CD4-positive, alpha-beta T cell (primary cell): ENCODE measurements around the gene SPINK1. TPM values are rescaled to one million over a fixed set of nuclear protein-coding genes. Genes with fewer than 3 reads are reported as not detected.
"Not testable (repeated sequence)": the region's sequence is repeated elsewhere in the genome, so short reads cannot be mapped to it uniquely, and the experiment has no call there.

Experiments used
- ATAC-seq: fragments of 200-7000 bp; cut with Tn5 transposase; one replicate; pipeline ENCODE4 v1.10.0; 2022; ENCODE audit warnings: mild to moderate bottlenecking; ENCODE audit not compliant: poor library complexity
- CTCF ChIA-PET: fragments of 350-600 bp; sonication (Branson Sonifier 250); formaldehyde crosslinking; loops from one replicate; lab custom pipeline; 2021; ENCODE audit warnings: antibody characterized with exemption, inconsistent platforms; lab: Charles Lee
- POLR2A ChIA-PET: fragments of 350-600 bp; sonication (Branson Sonifier 250); formaldehyde crosslinking; loops from one replicate; lab custom pipeline; 2021; ENCODE audit warnings: antibody characterized with exemption, inconsistent platforms; lab: Charles Lee
- DNase-seq, 14 experiments: peaks; one replicate each; pipeline ENCODE4 v3.0.0-alpha.2; 2013 to 2020; ENCODE audit warnings: mixed read lengths in 2 of 14
- H3K27ac ChIP-seq, 2 donors: one replicate each; pipeline versions ENCODE4 v1.5.1 to v1.7.0; 2013; ENCODE audit warnings: low read length in 2 of 2, low read depth in 1 of 2, mild to moderate bottlenecking in 1 of 2
- H3K27me3 ChIP-seq, 2 experiments: 1 replicate in 1 of 2; 2 replicates in 1 of 2; pipeline versions ENCODE4 v1.6.1 to v1.7.0; 2013; ENCODE audit warnings: low read length in 2 of 2, control low read depth in 1 of 2, mild to moderate bottlenecking in 1 of 2, moderate library complexity in 1 of 2; ENCODE audit not compliant: insufficient read depth in 2 of 2, control insufficient read depth in 1 of 2
- H3K36me3 ChIP-seq: one replicate; pipeline ENCODE4 v1.6.1; 2013; ENCODE audit warnings: low read length, control low read depth; ENCODE audit not compliant: insufficient read depth
- H3K4me1 ChIP-seq: one replicate; pipeline ENCODE4 v1.6.1; 2013; ENCODE audit warnings: low read length, control low read depth; ENCODE audit not compliant: insufficient read depth
- H3K4me3 ChIP-seq: one replicate; pipeline ENCODE4 v1.5.1; 2013; ENCODE audit warnings: mild to moderate bottlenecking, low read length, moderate library complexity
- H3K9me3 ChIP-seq, 2 experiments: 1 replicate in 1 of 2; 2 replicates in 1 of 2; pipeline versions ENCODE4 v1.6.1 to v1.7.0; 2013; ENCODE audit warnings: low read length in 2 of 2, mild to moderate bottlenecking in 2 of 2, control low read depth in 1 of 2, moderate library complexity in 1 of 2; ENCODE audit not compliant: control insufficient read depth in 1 of 2, insufficient read depth in 1 of 2
- H3K27ac Mint-ChIP-seq: one replicate; pipeline ENCODE4 v1.8.0; 2020; ENCODE audit warnings: mixed read lengths
- H3K27me3 Mint-ChIP-seq: one replicate; pipeline ENCODE4 v1.8.0; 2021; ENCODE audit warnings: mixed read lengths
- H3K36me3 Mint-ChIP-seq: one replicate; pipeline ENCODE4 v1.8.0; 2021; ENCODE audit warnings: low read depth, mixed read lengths
- H3K4me1 Mint-ChIP-seq: one replicate; pipeline ENCODE4 v1.8.0; 2021; ENCODE audit warnings: low read depth, mixed read lengths
- H3K4me3 Mint-ChIP-seq: one replicate; pipeline ENCODE4 v1.8.0; 2020; ENCODE audit warnings: mild to moderate bottlenecking, mixed read lengths
- H3K9me3 Mint-ChIP-seq: one replicate; pipeline ENCODE4 v1.8.0; 2020; ENCODE audit warnings: mixed read lengths
- intact Hi-C, 2 experiments: fragments of 100-400 bp; cut with DNase I in 1 of 2; cut with micrococcal nuclease in 1 of 2; formaldehyde crosslinking; loops; one replicate each; pipeline versions ENCODE4 v1.15.1 to v1.9.0; 2023 to 2025; cut with DNase I, micrococcal nuclease
- total RNA-seq, 174 experiments: library from RNA in 2 of 174; stranded (reverse) in 2 of 174; gene quantifications; one replicate each; pipeline ENCODE4 v1.2.3 and lab custom pipeline; 2021 to 2026
- TF ChIP-seq, protein P1 (sequence below): fragments of 200-600 bp; IDR thresholded peaks from one replicate; pipeline ENCODE4 v1.8.0; 2022; ENCODE audit warnings: antibody characterized with exemption, mild to moderate bottlenecking

The SPINK1 gene
- total RNA-seq, 2 experiments from 2014 or later: not detected

DNA sequence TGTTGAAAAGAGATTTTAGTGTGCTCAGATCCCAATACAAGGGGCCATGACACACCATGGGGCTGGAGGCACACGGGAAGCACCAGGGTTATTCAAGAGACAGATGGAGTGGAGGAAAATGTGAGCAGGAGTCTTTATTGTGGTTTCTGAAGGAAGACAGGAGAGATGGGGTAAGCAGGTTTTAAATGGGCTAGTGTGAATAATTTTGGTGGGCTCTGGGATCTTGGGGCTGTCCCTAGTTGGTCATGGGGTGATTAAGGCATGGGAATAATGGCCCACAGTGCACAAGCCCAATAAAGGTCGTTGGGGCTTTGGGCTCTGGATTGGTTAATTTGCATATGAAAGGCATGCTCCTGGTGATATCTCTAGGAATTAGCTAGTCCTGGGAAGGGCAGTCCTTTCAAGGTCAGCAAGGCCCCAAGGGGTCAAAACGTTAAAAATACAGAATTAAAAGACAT, 43.5 kb upstream of the SPINK1 start:
- DNase-seq: no peak
- H3K27me3 Mint-ChIP-seq: peaks cover 5% of the 10 kb centered on the region
- Histone ChIP-seq H3K9me3 (no peaks in the 10 kb centered on the region), H3K4me1 (no peaks in the 10 kb centered on the region), H3K27ac (no peak overlapping the region), H3K4me3 (no peak overlapping the region), H3K27me3 (no peaks in the 10 kb centered on the region), H3K36me3 (no peaks in the 10 kb centered on the region)
- TF ChIP-seq, protein P1, sequence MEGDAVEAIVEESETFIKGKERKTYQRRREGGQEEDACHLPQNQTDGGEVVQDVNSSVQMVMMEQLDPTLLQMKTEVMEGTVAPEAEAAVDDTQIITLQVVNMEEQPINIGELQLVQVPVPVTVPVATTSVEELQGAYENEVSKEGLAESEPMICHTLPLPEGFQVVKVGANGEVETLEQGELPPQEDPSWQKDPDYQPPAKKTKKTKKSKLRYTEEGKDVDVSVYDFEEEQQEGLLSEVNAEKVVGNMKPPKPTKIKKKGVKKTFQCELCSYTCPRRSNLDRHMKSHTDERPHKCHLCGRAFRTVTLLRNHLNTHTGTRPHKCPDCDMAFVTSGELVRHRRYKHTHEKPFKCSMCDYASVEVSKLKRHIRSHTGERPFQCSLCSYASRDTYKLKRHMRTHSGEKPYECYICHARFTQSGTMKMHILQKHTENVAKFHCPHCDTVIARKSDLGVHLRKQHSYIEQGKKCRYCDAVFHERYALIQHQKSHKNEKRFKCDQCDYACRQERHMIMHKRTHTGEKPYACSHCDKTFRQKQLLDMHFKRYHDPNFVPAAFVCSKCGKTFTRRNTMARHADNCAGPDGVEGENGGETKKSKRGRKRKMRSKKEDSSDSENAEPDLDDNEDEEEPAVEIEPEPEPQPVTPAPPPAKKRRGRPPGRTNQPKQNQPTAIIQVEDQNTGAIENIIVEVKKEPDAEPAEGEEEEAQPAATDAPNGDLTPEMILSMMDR: no peak
- H3K27ac Mint-ChIP-seq: no peak overlapping the region
- intact Hi-C loops: no loop called here
- no peak overlapping the region for H3K4me3 Mint-ChIP-seq
- no peaks in the 10 kb centered on the region for H3K9me3 Mint-ChIP-seq
- H3K4me1 Mint-ChIP-seq: no peaks in the 10 kb centered on the region
- H3K36me3 Mint-ChIP-seq: no peaks in the 10 kb centered on the region
- ChIA-PET POLR2A (no interaction called here), CTCF (no interaction called here)
- ATAC-seq: no peak

DNA sequence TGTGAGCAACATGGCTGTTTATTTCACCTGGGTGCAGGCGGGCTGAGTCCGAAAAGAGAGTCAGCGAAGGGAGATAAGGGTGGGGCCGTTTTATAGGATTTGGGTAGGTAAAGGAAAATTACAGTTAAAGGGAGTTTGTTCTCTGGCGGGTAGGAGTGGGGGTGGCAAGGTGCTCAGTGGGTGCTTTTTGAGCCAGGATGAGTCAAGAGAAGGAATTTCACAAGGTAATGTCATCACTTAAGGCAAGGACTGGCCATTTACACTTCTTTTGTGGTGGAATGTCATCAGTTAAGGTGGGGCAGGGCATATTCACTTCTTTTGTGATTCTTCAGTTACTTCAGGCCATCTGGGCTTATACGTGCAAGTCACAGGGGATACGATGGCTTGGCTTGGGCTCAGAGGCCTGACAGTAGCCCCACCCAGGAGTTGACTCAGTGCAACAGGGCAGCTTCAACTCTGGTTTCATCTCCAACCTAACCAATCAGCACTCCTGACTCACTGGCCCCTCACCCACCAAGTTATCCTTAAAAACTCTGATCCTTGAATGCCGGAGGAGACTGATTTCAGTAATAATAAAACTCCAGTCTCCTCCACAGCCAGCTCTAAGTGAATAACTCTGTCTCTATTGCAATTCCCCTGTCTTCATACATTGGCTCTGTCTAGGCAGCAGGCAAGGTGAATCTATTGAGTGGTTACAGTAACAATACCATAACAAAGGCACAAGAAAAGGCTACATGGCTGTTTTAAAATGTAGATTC, 42.8 kb upstream of the SPINK1 start:
- H3K4me1 ChIP-seq, H3K27ac Mint-ChIP-seq, H3K27ac ChIP-seq, H3K9me3 ChIP-seq, H3K9me3 Mint-ChIP-seq, H3K4me3 ChIP-seq, ATAC-seq, intact Hi-C loops, CTCF ChIA-PET, H3K36me3 Mint-ChIP-seq, POLR2A ChIA-PET, H3K27me3 Mint-ChIP-seq, H3K27me3 ChIP-seq, H3K4me1 Mint-ChIP-seq, DNase-seq, H3K4me3 Mint-ChIP-seq, H3K36me3 ChIP-seq: not testable (repeated sequence)

DNA sequence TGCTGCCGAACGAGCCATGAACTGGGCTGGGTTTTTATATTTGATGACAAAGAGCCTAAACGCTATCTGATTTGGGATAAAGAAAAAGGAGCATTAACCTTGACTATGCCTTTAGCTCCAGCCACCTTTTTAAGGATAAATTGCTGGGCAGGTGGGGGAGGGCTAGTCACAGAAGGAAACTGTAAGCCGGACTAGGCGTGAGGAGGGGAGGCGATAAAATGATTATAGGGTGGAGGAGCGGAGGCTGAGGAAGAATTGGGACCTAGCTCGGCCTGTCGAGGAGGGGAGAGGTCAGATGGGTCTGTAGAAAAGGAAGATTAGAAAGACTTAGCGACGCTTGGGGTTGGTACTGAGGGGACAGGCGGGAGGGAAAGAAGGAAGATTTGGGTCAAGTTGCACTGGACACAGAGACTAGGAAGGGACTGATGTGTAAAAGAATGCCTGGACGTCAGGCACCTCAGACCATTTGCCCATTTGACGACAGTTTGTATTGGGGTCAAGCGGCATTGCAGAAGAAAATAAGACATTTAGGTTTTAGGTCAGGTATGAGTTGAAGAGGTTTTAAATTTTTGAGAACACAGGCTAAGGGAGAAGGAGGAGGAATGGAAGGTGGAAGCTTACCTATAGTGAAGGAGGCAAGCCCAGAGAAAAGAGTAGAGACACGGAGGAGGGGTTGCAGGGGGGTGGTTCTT, 41.4 kb upstream of the SPINK1 start:
- H3K9me3 ChIP-seq, H3K4me1 ChIP-seq, H3K27me3 ChIP-seq, H3K4me1 Mint-ChIP-seq, ATAC-seq, DNase-seq, H3K36me3 Mint-ChIP-seq, H3K36me3 ChIP-seq, H3K27me3 Mint-ChIP-seq, POLR2A ChIA-PET, H3K27ac Mint-ChIP-seq, intact Hi-C loops, H3K4me3 ChIP-seq, H3K9me3 Mint-ChIP-seq, CTCF ChIA-PET, H3K4me3 Mint-ChIP-seq, H3K27ac ChIP-seq: not testable (repeated sequence)

DNA sequence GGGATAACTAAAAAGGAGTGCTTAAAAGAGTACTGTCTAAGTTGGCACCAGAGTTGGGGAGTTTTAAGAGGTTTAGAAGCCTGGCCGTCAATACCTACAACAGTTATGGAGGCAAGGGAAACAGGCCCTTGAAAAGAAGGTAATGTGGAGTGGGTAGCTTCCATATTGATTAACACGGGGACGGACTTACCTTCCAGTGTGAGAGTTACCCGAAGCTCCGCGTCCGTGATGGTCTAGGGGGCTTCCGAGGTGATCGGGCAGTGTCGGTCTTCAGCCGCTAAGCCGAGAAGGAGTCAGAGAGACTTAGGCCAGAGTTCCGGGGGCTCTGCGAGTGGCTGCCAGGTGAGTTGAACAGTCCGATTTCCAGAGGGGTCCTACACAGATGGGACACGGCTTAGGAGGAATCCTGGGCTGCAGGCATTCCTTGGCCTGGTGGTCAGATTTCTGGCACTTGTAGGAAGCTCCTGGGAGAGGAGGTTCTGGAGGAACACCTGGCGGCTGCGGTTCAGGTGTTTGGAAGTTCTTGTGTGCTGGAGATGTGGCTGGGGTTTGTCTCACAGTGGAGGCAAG, 40.6 kb upstream of the SPINK1 start:
- H3K27me3 Mint-ChIP-seq, H3K9me3 Mint-ChIP-seq, H3K4me1 Mint-ChIP-seq, intact Hi-C loops, POLR2A ChIA-PET, H3K4me3 ChIP-seq, H3K9me3 ChIP-seq, ATAC-seq, H3K27ac ChIP-seq, H3K4me3 Mint-ChIP-seq, H3K36me3 Mint-ChIP-seq, H3K27ac Mint-ChIP-seq, H3K36me3 ChIP-seq, H3K4me1 ChIP-seq, DNase-seq, H3K27me3 ChIP-seq, CTCF ChIA-PET: not testable (repeated sequence)

DNA sequence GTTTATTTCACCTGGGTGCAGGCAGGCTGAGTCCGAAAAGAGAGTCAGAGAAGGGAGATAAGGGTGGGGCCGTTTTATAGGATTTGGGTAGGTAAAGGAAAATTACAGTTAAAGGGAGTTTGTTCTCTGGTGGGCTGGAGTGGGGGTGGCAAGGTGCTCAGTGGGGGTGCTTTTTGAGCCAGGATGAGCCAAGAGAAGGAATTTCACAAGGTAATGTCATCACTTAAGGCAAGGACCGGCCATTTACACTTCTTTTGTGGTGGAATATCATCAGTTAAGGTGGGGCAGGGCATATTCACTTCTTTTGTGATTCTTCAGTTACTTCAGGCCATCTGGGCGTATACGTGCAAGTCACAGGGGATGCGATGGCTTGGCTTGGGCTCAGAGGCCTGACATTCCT, 38.4 kb upstream of the SPINK1 start:
- POLR2A ChIA-PET, H3K36me3 Mint-ChIP-seq, H3K4me1 Mint-ChIP-seq, H3K9me3 Mint-ChIP-seq, H3K36me3 ChIP-seq, H3K27ac Mint-ChIP-seq, H3K27me3 ChIP-seq, H3K27ac ChIP-seq, H3K9me3 ChIP-seq, H3K4me1 ChIP-seq, H3K4me3 Mint-ChIP-seq, intact Hi-C loops, H3K27me3 Mint-ChIP-seq, ATAC-seq, H3K4me3 ChIP-seq, CTCF ChIA-PET, DNase-seq: not testable (repeated sequence)
